ENCODE measurements around the gene SP100. TPM values are rescaled to one million over a fixed set of nuclear protein-coding genes. Genes with fewer than 3 reads are reported as not detected.

The SP100 gene
- total RNA-seq, 1 donor: 137 TPM

- H3K36me3 ChIP-seq (ENCODE audit: insufficient read depth, low read length): no peaks in the 10 kb centered on the region
- peaks cover 3% of the 10 kb centered on the region for H3K4me1 ChIP-seq (ENCODE audit: insufficient read depth, low read length)
- H3K4me2 ChIP-seq (ENCODE audit: insufficient read depth, low read length): no peak overlapping the region
- H3K9me3 ChIP-seq (ENCODE audit: low read depth, low read length): peaks cover 3% of the 10 kb centered on the region
- H3K79me2 ChIP-seq (ENCODE audit: insufficient read depth, low read length): no peaks in the 10 kb centered on the region
- no peak overlapping the region for H3K4me3 ChIP-seq (ENCODE audit: insufficient read depth, low read length)
- no peaks in the 10 kb centered on the region for H4K20me1 ChIP-seq (ENCODE audit: insufficient read depth, low read length)
- H3K27me3 ChIP-seq (ENCODE audit: insufficient read depth, low read length): no peaks in the 10 kb centered on the region
- H3K27ac ChIP-seq (ENCODE audit: low read depth, low read length): no peak overlapping the region
- no peak for TF ChIP-seq CTCF (IDR thresholded peaks at IDR 0.05; ENCODE audit: extremely low read depth, low read depth, low read length)
- DNase-seq (ENCODE audit: insufficient read length, low spot score, missing footprints): no peak
- no peak overlapping the region for H2AFZ ChIP-seq (ENCODE audit: low read length)
These were observed 104.3 kb downstream of the SP100 start for GRCh38 chr2:230520061-230520874.

GRCh38 chr2:230520875-230521155 lies 104.8 kb downstream of the SP100 start:
- no peaks in the 10 kb centered on the region for H3K27me3 ChIP-seq (ENCODE audit: insufficient read depth, low read length)
- no peak overlapping the region for H2AFZ ChIP-seq (ENCODE audit: low read length)
- no peak for DNase-seq (ENCODE audit: insufficient read length, low spot score, missing footprints)
- no peaks in the 10 kb centered on the region for H3K36me3 ChIP-seq (ENCODE audit: insufficient read depth, low read length)
- H3K27ac ChIP-seq (ENCODE audit: low read depth, low read length): peak overlapping the region; percentile 40
- peaks cover 3% of the 10 kb centered on the region for H3K4me1 ChIP-seq (ENCODE audit: insufficient read depth, low read length)
- no peaks in the 10 kb centered on the region for H4K20me1 ChIP-seq (ENCODE audit: insufficient read depth, low read length)
- H3K4me3 ChIP-seq (ENCODE audit: insufficient read depth, low read length): no peak overlapping the region
- H3K9me3 ChIP-seq (ENCODE audit: low read depth, low read length): peaks cover 6% of the 10 kb centered on the region
- no peaks in the 10 kb centered on the region for H3K79me2 ChIP-seq (ENCODE audit: insufficient read depth, low read length)
- TF ChIP-seq CTCF (IDR thresholded peaks at IDR 0.05; ENCODE audit: extremely low read depth, low read depth, low read length): no peak
- no peak overlapping the region for H3K4me2 ChIP-seq (ENCODE audit: insufficient read depth, low read length)

- Histone ChIP-seq H2AFZ (ENCODE audit: low read length) (no peak overlapping the region), H3K79me2 (ENCODE audit: insufficient read depth, low read length) (no peaks in the 10 kb centered on the region), H4K20me1 (ENCODE audit: insufficient read depth, low read length) (no peaks in the 10 kb centered on the region), H3K9me3 (ENCODE audit: low read depth, low read length) (peaks cover 6% of the 10 kb centered on the region), H3K27ac (ENCODE audit: low read depth, low read length) (peak overlapping the region; percentile 40), H3K4me1 (ENCODE audit: insufficient read depth, low read length) (peaks cover 3% of the 10 kb centered on the region), H3K27me3 (ENCODE audit: insufficient read depth, low read length) (no peaks in the 10 kb centered on the region), H3K36me3 (ENCODE audit: insufficient read depth, low read length) (no peaks in the 10 kb centered on the region), H3K4me2 (ENCODE audit: insufficient read depth, low read length) (no peak overlapping the region), H3K4me3 (ENCODE audit: insufficient read depth, low read length) (no peak overlapping the region)
- TF ChIP-seq CTCF (IDR thresholded peaks at IDR 0.05; ENCODE audit: extremely low read depth, low read depth, low read length): no peak
- no peak for DNase-seq (ENCODE audit: insufficient read length, low spot score, missing footprints)
These were observed 105.4 kb downstream of the SP100 start for GRCh38 chr2:230521386-230521785.

- Histone ChIP-seq H3K36me3 (ENCODE audit: insufficient read depth, low read length) (no peaks in the 10 kb centered on the region), H3K79me2 (ENCODE audit: insufficient read depth, low read length) (no peaks in the 10 kb centered on the region), H3K4me3 (ENCODE audit: insufficient read depth, low read length) (no peak overlapping the region), H3K27me3 (ENCODE audit: insufficient read depth, low read length) (no peaks in the 10 kb centered on the region), H4K20me1 (ENCODE audit: insufficient read depth, low read length) (no peaks in the 10 kb centered on the region), H3K4me1 (ENCODE audit: insufficient read depth, low read length) (no peaks in the 10 kb centered on the region), H2AFZ (ENCODE audit: low read length) (no peak overlapping the region), H3K9me3 (ENCODE audit: low read depth, low read length) (peaks cover 6% of the 10 kb centered on the region), H3K27ac (ENCODE audit: low read depth, low read length) (no peak overlapping the region), H3K4me2 (ENCODE audit: insufficient read depth, low read length) (no peak overlapping the region)
- no peak for TF ChIP-seq CTCF (IDR thresholded peaks at IDR 0.05; ENCODE audit: extremely low read depth, low read depth, low read length)
- DNase-seq (ENCODE audit: insufficient read length, low spot score, missing footprints): no peak
These were observed 109.7 kb downstream of the SP100 start for GRCh38 chr2:230525682-230526081.

Data from osteoblast (primary cell).